NCI-H460 (cell line): ENCODE measurements around the gene GPR4. TPM values are rescaled to one million over a fixed set of nuclear protein-coding genes. Genes with fewer than 3 reads are reported as not detected.

Experiments used
- DNase-seq: peaks from one replicate; pipeline ENCODE4 v3.0.0-alpha.2; 2016; ENCODE audit warnings: low read depth; ENCODE audit errors: extremely low read depth
- polyA plus RNA-seq: library from polyadenylated mRNA; depleted of rRNA; stranded (reverse); fragments of >200 nt; gene quantifications from 2 replicates; pipeline ENCODE4 v1.2.3, GENCODE V29; 2014; cell fraction: nucleus; rRNA removed
- total RNA-seq: library from RNA; depleted of rRNA; stranded (reverse); fragments of >200 nt; shearing (Covaris generic); gene quantifications from 2 replicates; pipeline ENCODE4 v1.2.3, GENCODE V29; 2014; rRNA removed

The GPR4 gene
- 0.09 and 0.57 TPM in 2 replicates for total RNA-seq
- polyA plus RNA-seq: 0.04 and 0.16 TPM in 2 replicates

- no peak for DNase-seq
Observed at GRCh38 chr19:45601524-45602374, at the start of gene GPR4. Gene GPR4, minus strand, starts transcription at chr19:45602212. Its CDS starts 10,346 bp downstream, at chr19:45591866.

- no peak for DNase-seq
Observed at GRCh38 chr19:45650722-45651121, 48.7 kb upstream of the GPR4 start.

- no peak for DNase-seq
Observed at GRCh38 chr19:45646345-45646698, 44.3 kb upstream of the GPR4 start.

- peak; percentile 83 for DNase-seq
Observed at GRCh38 chr19:45645631-45646344, 43.8 kb upstream of the GPR4 start.

GRCh38 chr19:45645068-45645630, 43.1 kb upstream of the GPR4 start:
- DNase-seq: no peak

- DNase-seq: no peak
Observed at GRCh38 chr19:45643927-45644771, 42.1 kb upstream of the GPR4 start.

- DNase-seq: peak; percentile 67
Observed at GRCh38 chr19:45643024-45643926, 41.3 kb upstream of the GPR4 start.

- DNase-seq: peak; percentile 88
Observed at GRCh38 chr19:45641274-45642105, 39.5 kb upstream of the GPR4 start.

GRCh38 chr19:45640849-45641273, 38.8 kb upstream of the GPR4 start:
- DNase-seq: no peak

GRCh38 chr19:45638930-45639729, 37.1 kb upstream of the GPR4 start, which contains the start of gene EML2:
Gene EML2, minus strand, starts transcription at chr19:45639397. Its CDS starts 21 bp downstream, at chr19:45639376.
- no peak for DNase-seq

GRCh38 chr19:45637890-45638667, 36.1 kb upstream of the GPR4 start:
- DNase-seq: no peak

GRCh38 chr19:45636902-45637301, 34.9 kb upstream of the GPR4 start:
- no peak for DNase-seq

GRCh38 chr19:45636275-45636674, 34.3 kb upstream of the GPR4 start:
- DNase-seq: no peak

- peak; percentile 79 for DNase-seq
Observed at GRCh38 chr19:45632468-45633196, 30.6 kb upstream of the GPR4 start.

GRCh38 chr19:45630463-45630862, 28.5 kb upstream of the GPR4 start:
- peak; percentile 62 for DNase-seq

GRCh38 chr19:45629704-45630103, 27.7 kb upstream of the GPR4 start:
- DNase-seq: no peak
